Measurements from ENCODE around the gene PRIMA1.

PRIMA1 gene

DNA sequence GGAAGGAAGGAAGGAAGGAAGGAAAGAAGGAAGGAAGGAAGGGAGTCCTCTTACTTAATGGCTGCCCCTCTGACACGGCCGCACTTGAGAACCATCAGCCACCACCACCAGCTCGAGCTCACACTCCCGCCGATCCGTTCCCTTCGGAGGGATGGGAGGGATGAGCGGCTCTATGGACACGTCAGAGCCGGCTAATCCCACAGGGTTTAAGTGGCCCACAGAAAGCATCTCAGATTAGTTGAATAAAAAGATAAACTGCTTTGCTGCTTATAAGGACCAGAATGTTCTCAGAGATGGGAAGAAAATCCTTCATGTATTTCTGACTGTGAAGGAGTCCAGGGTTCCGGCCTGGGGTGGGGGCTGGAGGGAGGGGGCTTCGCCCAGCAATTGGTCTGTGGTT, 31.1 kb downstream of the PRIMA1 start:
- DNase-seq (ENCODE audit: low read depth in 2 of 2) = no peak

DNA sequence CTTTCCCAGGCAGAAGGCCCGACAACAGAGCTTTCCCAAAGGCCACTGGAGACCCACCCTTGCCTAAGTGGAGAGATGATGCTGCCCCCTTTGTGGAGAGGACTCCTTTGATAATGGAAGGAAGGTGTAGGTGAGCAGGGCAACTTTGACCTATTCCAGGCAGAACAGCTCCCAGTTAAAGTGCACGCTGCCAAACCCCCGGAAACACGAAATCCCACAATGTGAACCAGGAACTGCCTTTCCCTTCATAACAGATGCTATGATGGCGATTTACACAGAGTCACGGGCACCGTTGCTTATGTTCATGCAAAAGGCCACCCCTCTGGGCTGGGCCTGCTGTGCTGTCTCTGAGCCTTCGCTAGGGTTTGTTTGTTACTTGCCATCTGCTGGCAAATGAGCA, 34.6 kb downstream of the PRIMA1 start:
- DNase-seq (ENCODE audit: low read depth in 2 of 2) = no peak

- no peak for DNase-seq (ENCODE audit: low read depth in 2 of 2)
Observed at GRCh38 chr14:93752980-93753561, 35.2 kb downstream of the PRIMA1 start.

DNA sequence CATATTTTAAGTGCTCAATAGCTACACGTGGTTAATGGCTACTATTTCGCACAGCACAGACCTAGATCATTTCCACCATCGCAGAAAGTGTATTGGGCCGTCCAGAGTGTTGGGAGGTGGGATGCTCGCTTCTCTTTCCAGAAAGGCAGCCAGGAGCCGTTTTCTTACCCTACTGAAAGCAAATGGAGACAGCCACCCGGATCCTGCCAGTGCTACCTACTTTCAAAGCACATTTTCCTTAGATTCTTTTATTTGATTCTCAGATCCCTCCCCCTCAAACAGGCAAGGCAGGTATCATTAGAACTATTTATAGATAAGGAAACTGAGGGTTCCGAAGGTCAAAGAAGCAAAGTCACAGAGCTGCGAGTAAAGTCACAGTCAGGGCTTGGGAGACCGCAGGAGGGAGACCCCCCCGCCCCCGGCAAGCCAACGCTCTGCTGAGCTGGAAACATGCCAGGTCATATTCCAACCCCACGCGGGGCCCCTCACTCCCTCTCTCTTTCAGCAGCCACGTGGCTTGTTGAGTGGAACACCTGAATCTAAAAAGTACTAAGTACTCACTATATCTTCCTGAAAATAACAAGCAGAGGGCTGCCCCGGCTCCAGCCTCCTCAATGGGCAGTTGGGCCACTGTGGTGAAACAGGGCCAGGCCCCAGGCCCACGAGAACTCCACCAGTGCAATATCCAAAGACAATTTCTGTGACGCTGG, 36.2 kb downstream of the PRIMA1 start:
- no peak for DNase-seq (ENCODE audit: low read depth in 2 of 2)

DNA sequence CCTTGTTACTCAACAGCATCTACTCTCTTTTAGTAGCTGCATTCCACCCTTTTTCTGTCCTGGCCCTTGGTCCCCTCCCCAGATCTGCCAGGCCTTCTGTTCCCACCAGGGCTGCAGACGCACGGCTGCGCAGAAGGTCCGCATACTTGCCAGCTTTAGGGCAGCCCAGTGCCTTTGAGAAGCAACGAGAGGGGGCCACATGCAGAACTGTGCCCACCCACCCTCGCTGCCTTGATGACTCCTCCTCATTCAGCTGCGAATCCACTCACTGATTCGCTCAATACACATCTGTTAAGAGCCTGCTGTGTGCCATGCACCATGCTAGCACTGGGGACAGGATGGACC, 39.2 kb downstream of the PRIMA1 start:
- no peak for DNase-seq (ENCODE audit: low read depth in 2 of 2)

- no peak for DNase-seq (ENCODE audit: low read depth in 2 of 2)
Observed at GRCh38 chr14:93748208-93749075, 39.8 kb downstream of the PRIMA1 start.

- no peak for DNase-seq (ENCODE audit: low read depth in 2 of 2)
Observed at GRCh38 chr14:93747560-93747959, 40.7 kb downstream of the PRIMA1 start.

DNA sequence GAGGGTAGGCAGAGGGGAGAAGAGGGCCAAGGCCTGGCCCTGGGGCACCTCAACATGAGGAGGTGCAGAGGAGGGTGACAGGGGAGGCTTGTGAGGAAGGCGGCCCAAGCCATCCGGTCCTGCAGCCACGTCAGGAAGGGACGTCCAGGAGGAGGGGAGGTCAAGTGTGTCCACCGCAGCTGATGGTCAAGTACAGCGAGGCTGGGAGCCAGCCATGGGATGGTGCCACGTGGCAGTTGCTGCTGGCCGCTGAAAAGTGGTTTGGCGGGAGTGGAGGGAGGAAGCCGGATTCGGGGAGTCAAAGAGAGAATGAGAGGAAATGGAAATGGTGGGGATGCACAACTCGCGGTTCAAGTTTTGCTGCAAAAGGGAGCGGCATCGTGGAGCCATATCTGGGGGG, 41.2 kb downstream of the PRIMA1 start:
- DNase-seq (ENCODE audit: low read depth in 2 of 2) = no peak

- DNase-seq (ENCODE audit: low read depth in 2 of 2) = no peak
Observed at GRCh38 chr14:93745603-93746273, 42.5 kb downstream of the PRIMA1 start.

- DNase-seq (ENCODE audit: low read depth in 2 of 2) = no peak
Observed at GRCh38 chr14:93744876-93745275, 43.4 kb downstream of the PRIMA1 start.

- DNase-seq (ENCODE audit: low read depth in 2 of 2) = no peak
Observed at GRCh38 chr14:93744176-93744575, 44.1 kb downstream of the PRIMA1 start.

GRCh38 chr14:93743270-93744060, 44.8 kb downstream of the PRIMA1 start:
- no peak for DNase-seq (ENCODE audit: low read depth in 2 of 2)

- DNase-seq (ENCODE audit: low read depth in 2 of 2) = no peak
Observed at GRCh38 chr14:93742761-93743160, 45.5 kb downstream of the PRIMA1 start.

- no peak for DNase-seq (ENCODE audit: low read depth in 2 of 2)
Observed at GRCh38 chr14:93741556-93742230, 46.6 kb downstream of the PRIMA1 start.

GRCh38 chr14:93737634-93738033, 50.7 kb downstream of the PRIMA1 start:
- DNase-seq (ENCODE audit: low read depth in 2 of 2) = no peak

- no peak for DNase-seq (ENCODE audit: low read depth in 2 of 2)
Observed at GRCh38 chr14:93736378-93737014, 51.8 kb downstream of the PRIMA1 start.

DNA sequence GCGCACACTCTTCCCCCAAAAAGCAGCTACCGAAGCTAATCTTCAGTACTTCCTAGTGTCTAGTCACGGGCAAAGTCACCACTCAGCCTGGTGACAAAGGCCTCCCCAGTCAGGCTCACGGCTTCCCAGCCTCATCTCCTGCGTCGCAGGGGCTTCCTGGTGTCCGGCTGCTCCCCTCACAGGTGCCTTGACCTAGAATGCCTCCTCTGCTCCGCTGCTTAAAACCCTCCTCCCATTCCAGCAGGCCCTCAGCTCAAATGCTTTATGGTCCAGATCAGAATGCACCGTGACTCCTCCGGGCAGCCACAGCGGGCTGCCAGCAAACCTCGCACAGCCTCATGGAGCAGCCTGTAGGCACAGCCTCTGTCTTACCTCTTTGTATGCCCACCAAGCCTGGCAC, 53.1 kb downstream of the PRIMA1 start:
- no peak for DNase-seq (ENCODE audit: low read depth in 2 of 2)

DNA sequence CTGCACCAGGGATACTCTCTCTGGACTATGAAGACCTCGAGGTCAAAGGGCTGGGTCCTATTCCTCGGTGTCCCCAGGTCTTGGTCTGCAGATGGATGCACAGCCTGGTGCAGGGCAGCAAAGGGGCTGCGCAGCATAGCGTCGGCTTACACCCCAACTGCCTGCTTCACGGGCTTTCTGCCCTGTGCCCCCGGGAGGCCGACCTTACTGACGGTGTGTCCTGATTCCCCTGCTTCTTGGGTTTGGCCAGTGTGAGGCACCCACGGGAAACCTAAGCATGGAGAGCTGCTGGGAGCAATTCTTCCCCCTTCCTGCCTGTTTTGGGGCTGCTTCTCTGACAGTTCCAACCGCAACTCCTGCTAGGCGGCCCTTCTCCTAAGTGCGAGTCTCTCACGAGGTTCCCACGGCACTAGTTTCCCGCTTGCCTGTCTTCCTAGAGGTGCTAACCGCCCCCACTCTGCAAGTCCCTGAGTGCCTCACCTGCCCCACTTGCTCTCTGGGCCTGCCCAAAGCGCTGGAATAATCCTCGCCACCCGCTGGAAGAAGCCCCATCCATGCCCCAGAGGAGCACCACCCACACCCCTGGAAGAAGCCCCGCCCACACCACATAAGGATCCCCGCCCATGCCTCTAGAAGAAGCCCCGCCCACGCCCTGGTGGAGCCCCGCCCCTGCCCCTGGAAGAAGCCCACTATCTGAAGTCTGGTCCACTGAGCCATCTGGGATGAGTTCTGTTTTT, 54.0 kb downstream of the PRIMA1 start:
- DNase-seq (ENCODE audit: low read depth in 2 of 2) = no peak

- DNase-seq (ENCODE audit: low read depth in 2 of 2) = no peak
Observed at GRCh38 chr14:93733631-93734030, 54.7 kb downstream of the PRIMA1 start.

- no peak for DNase-seq (ENCODE audit: low read depth in 2 of 2)
Observed at GRCh38 chr14:93733231-93733630, 55.1 kb downstream of the PRIMA1 start.
